ENCODE results near the gene NCKIPSD.

- no peak for TF ChIP-seq POLR2AphosphoS5 (IDR thresholded peaks at IDR 0.05; ENCODE audit: low read depth, low read length)
- TF ChIP-seq, protein P1, sequence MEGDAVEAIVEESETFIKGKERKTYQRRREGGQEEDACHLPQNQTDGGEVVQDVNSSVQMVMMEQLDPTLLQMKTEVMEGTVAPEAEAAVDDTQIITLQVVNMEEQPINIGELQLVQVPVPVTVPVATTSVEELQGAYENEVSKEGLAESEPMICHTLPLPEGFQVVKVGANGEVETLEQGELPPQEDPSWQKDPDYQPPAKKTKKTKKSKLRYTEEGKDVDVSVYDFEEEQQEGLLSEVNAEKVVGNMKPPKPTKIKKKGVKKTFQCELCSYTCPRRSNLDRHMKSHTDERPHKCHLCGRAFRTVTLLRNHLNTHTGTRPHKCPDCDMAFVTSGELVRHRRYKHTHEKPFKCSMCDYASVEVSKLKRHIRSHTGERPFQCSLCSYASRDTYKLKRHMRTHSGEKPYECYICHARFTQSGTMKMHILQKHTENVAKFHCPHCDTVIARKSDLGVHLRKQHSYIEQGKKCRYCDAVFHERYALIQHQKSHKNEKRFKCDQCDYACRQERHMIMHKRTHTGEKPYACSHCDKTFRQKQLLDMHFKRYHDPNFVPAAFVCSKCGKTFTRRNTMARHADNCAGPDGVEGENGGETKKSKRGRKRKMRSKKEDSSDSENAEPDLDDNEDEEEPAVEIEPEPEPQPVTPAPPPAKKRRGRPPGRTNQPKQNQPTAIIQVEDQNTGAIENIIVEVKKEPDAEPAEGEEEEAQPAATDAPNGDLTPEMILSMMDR (IDR thresholded peaks at IDR 0.05 in 2 of 3, conservative IDR thresholded peaks at IDR 0.05 in 1 of 3; ENCODE audit: borderline replicate concordance in 1 of 3, insufficient read depth in 1 of 3, low read depth in 2 of 3, low read length in 2 of 3), result no peak
Measured at GRCh38 chr3:48661501-48662144, 24.1 kb downstream of the NCKIPSD start.
